Right lobe of liver (tissue), 6 donors: ENCODE data around the gene NOTCH4. TPM values are rescaled to one million over a fixed set of nuclear protein-coding genes. Genes with fewer than 3 reads are reported as not detected.
"Not testable (repeated sequence)": the region's sequence is repeated elsewhere in the genome, so short reads cannot be mapped to it uniquely, and the experiment has no call there.

ENCODE experiments used
- ATAC-seq, 4 donors: fragments of 200-7000 bp; cut with Tn5 transposase; one replicate each; pipeline ENCODE4 v1.9.1; 2020; ENCODE audit warnings: mild to moderate bottlenecking in 4 of 4, moderate library complexity in 4 of 4
- DNase-seq, 3 donors: peaks; one replicate each; pipeline ENCODE4 v3.0.0-alpha.2; 2020
- H3K27ac ChIP-seq, 3 donors: fragments of 200-600 bp; one replicate each; pipeline ENCODE4 v1.8.0; 2022
- H3K27me3 ChIP-seq, 2 donors: fragments of 200-600 bp; one replicate each; pipeline ENCODE4 v1.8.0; 2022
- H3K36me3 ChIP-seq, 4 donors: fragments of 200-600 bp; sonication (generic) in 1 of 4; one replicate each; pipeline versions ENCODE4 v1.5.1 to v1.8.0; 2017 to 2022; ENCODE audit warnings: control low read depth in 1 of 4
- H3K4me1 ChIP-seq, 4 donors: fragments of 200-600 bp; sonication (generic) in 1 of 4; one replicate each; pipeline versions ENCODE4 v1.5.1 to v1.8.0; 2017 to 2022; ENCODE audit warnings: control low read depth in 1 of 4
- H3K4me3 ChIP-seq, 3 donors: fragments of 200-600 bp; one replicate each; pipeline ENCODE4 v1.8.0; 2022
- H3K9me3 ChIP-seq, 4 donors: fragments of 200-600 bp; sonication (generic) in 1 of 4; one replicate each; pipeline versions ENCODE4 v1.5.1 to v1.8.0; 2017 to 2022; ENCODE audit warnings: control low read depth in 1 of 4
- CTCF ChIP-seq, 4 donors: fragments of 200-600 bp in 3 of 4; fragments of 450-650 bp in 1 of 4; IDR thresholded peaks; one replicate each; pipeline versions ENCODE4 v1.5.1 to v1.8.0; 2016 to 2022; ENCODE audit warnings: antibody characterized with exemption in 4 of 4, mild to moderate bottlenecking in 2 of 4
- POLR2A ChIP-seq: fragments of 450-650 bp; IDR thresholded peaks from one replicate; pipeline ENCODE4 v1.6.1; 2017; ENCODE audit warnings: antibody characterized with exemption, mild to moderate bottlenecking
- WGBS: methylation state at CpG from one replicate; pipeline ENCODE4 v1.1.6; 2018; ENCODE audit warnings: low coverage, low lambda C conversion rate; ENCODE audit not compliant: insufficient coverage; ENCODE audit errors: missing lambda C conversion rate; 5-methylcytosine and 5-hydroxymethylcytosine counted together
- intact Hi-C, 2 donors: fragments of 100-400 bp; cut with DNase I; formaldehyde crosslinking; loops; one replicate each; pipeline versions ENCODE4 v1.11.2 to v1.14.1; 2022
- total RNA-seq, 6 experiments: library from RNA; depleted of rRNA in 2 of 6; stranded (reverse); fragments of >200 nt in 2 of 6; fragmentation: NEBNext Ultra II Directional in 3 of 6; extraction: Animal tissue kit (Norgen Biotek cat#: 25700) in 3 of 6; gene quantifications; one replicate each; pipeline versions ENCODE4 v1.1.0 to v1.2.4, GENCODE V29; 2016 to 2023
- donor health status: DM: no; HTN: yes; CAD: no.
- donor health status: DM: no; HTN: no; CAD: no.
- donor health status: DM: no; HTN: no; CAD: no.
- donor health status: DM: no; HTN: yes; CAD: no.
- donor health status: DM: no; HTN: yes; CAD: no.

The NOTCH4 gene
- total RNA-seq, 6 experiments from 2014 or later, result 6.6 to 16.5 (median 8.9) TPM

- ATAC-seq (no peak), DNase-seq (peak in 1 of 3 donors; percentile 52)
- WGBS, result 13% methylated on average over 6 of the region's 10 CpGs
- Histone ChIP-seq H3K9me3 (no peaks in the 10 kb centered on the region), H3K4me1 (peaks cover 0 to 6% (median 2%) of the 10 kb centered on the region in 4 donors), H3K36me3 (peaks cover 0 to 3% (median 0%) of the 10 kb centered on the region in 4 donors), H3K27ac (peak overlapping the region; percentile 86 to 96 (median 89)), H3K27me3 (no peaks in the 10 kb centered on the region), H3K4me3 (peak overlapping the region; percentile 55 to 65 (median 64))
- intact Hi-C loops, result no loop called here
- TF ChIP-seq POLR2A (no peak), CTCF (IDR thresholded peaks at IDR 0.05) (no peak)
These were observed 34.7 kb downstream of the NOTCH4 start for GRCh38 chr6:32189069-32189741.

GRCh38 chr6:32188381-32189068, 35.3 kb downstream of the NOTCH4 start:
- Histone ChIP-seq H3K36me3 (peaks cover 0 to 3% (median 0%) of the 10 kb centered on the region in 4 donors), H3K4me1 (peaks cover 0 to 6% (median 2%) of the 10 kb centered on the region in 4 donors), H3K9me3 (no peaks in the 10 kb centered on the region), H3K27me3 (no peaks in the 10 kb centered on the region), H3K4me3 (peak overlapping the region; percentile 55 to 65 (median 64)), H3K27ac (peak overlapping the region; percentile 10 to 96 (median 86))
- ATAC-seq (no peak), DNase-seq (no peak)
- intact Hi-C loops, result no loop called here
- 47% methylated on average over 8 of the region's 13 CpGs for WGBS
- TF ChIP-seq POLR2A (no peak), CTCF (IDR thresholded peaks at IDR 0.05) (no peak)

- not testable (repeated sequence) for H3K27ac ChIP-seq
These were observed 36.0 kb downstream of the NOTCH4 start for GRCh38 chr6:32187725-32188380.

GRCh38 chr6:32187009-32187709, 36.7 kb downstream of the NOTCH4 start:
- 49% methylated on average over 6 of the region's 12 CpGs for WGBS
- intact Hi-C loops, result no loop called here
- H3K27me3 ChIP-seq, result no peaks in the 10 kb centered on the region
- H3K36me3 ChIP-seq, result peaks cover 0 to 3% (median 0%) of the 10 kb centered on the region in 4 donors
- no peak overlapping the region for H3K27ac ChIP-seq
- no peak overlapping the region for H3K4me3 ChIP-seq
- no peaks in the 10 kb centered on the region for H3K9me3 ChIP-seq
- peaks cover 0 to 6% (median 2%) of the 10 kb centered on the region in 4 donors for H3K4me1 ChIP-seq
- no peak for TF ChIP-seq POLR2A
- TF ChIP-seq CTCF (IDR thresholded peaks at IDR 0.05), result no peak
- DNase-seq, result no peak
- ATAC-seq, result no peak

More at GRCh38 chr6:32187725-32188380, 36.0 kb downstream of the NOTCH4 start:
- H3K9me3 ChIP-seq, intact Hi-C loops, H3K27me3 ChIP-seq, DNase-seq, H3K4me1 ChIP-seq, H3K4me3 ChIP-seq, ATAC-seq, H3K36me3 ChIP-seq: not testable (repeated sequence)
- WGBS, result 82% methylated on average over 7 of the region's 18 CpGs

- ATAC-seq, H3K36me3 ChIP-seq, H3K4me3 ChIP-seq, H3K4me1 ChIP-seq, intact Hi-C loops, H3K9me3 ChIP-seq, H3K27me3 ChIP-seq, DNase-seq: not testable (repeated sequence)
- H3K27ac ChIP-seq, result peak overlapping the region in 1 of 3 donors; percentile 28
- 63% methylated on average over 7 of the region's 10 CpGs for WGBS
These were observed 37.6 kb downstream of the NOTCH4 start for GRCh38 chr6:32186151-32186840.

GRCh38 chr6:32185681-32186131, 38.2 kb downstream of the NOTCH4 start:
- DNase-seq (peak in 2 of 3 donors; percentile 75), ATAC-seq (peak; percentile 30 to 63 (median 50))
- H3K9me3 ChIP-seq, H3K36me3 ChIP-seq, H3K27me3 ChIP-seq, H3K4me3 ChIP-seq, intact Hi-C loops, H3K4me1 ChIP-seq: not testable (repeated sequence)
- peak overlapping the region in 1 of 3 donors; percentile 28 for H3K27ac ChIP-seq
- WGBS, result 29% methylated on average over 10 of the region's 11 CpGs
